Hepatocyte (in vitro differentiated cells): ENCODE measurements around the gene CTBP2.

Experiments used
- EZH2 ChIP-seq: fragments of 200-600 bp; sonication (generic); IDR thresholded peaks from 2 replicates; pipeline ENCODE4 v1.6.1; 2016; ENCODE audit warnings: antibody characterized with exemption, mild to moderate bottlenecking, borderline replicate concordance
- EZH2phosphoT487 ChIP-seq: fragments of 200-600 bp; sonication (generic); IDR thresholded peaks from one replicate; pipeline ENCODE4 v1.6.1; 2018; ENCODE audit warnings: antibody characterized with exemption, mild to moderate bottlenecking, low read depth, moderate library complexity; ENCODE audit not compliant: unreplicated experiment, severe bottlenecking
- TF ChIP-seq, protein P1 (sequence below): fragments of 200-600 bp; sonication (generic); IDR thresholded peaks from 2 replicates; pipeline ENCODE4 v1.5.1; 2016; ENCODE audit warnings: antibody characterized with exemption, mild to moderate bottlenecking; ENCODE audit not compliant: poor library complexity

DNA sequence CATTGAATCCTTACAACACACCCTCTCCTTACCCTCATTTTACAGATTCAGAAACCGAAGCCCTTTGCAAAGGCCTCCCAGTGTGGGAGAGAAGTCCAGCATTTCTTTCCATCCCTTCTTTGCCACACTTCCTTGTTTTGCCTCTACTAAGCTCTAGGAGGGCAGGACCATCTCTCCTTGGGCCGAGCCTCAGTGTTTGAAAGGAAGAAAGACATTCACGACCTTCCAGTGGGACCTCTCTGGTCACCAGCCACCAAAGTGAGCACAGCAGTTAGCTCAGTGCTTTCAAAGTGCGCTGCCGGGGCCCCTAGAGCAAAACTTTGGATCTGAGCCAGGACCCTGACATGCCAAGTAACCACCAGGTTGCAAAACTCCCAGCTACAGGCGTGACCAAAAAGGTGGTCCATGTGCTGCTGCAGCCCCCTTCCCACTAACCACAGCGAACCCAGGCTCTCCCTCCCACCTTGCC lies 12.4 kb downstream of the CTBP2 start:
- TF ChIP-seq, protein P1, sequence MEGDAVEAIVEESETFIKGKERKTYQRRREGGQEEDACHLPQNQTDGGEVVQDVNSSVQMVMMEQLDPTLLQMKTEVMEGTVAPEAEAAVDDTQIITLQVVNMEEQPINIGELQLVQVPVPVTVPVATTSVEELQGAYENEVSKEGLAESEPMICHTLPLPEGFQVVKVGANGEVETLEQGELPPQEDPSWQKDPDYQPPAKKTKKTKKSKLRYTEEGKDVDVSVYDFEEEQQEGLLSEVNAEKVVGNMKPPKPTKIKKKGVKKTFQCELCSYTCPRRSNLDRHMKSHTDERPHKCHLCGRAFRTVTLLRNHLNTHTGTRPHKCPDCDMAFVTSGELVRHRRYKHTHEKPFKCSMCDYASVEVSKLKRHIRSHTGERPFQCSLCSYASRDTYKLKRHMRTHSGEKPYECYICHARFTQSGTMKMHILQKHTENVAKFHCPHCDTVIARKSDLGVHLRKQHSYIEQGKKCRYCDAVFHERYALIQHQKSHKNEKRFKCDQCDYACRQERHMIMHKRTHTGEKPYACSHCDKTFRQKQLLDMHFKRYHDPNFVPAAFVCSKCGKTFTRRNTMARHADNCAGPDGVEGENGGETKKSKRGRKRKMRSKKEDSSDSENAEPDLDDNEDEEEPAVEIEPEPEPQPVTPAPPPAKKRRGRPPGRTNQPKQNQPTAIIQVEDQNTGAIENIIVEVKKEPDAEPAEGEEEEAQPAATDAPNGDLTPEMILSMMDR = no peak
- TF ChIP-seq EZH2 (no peak), EZH2phosphoT487 (no peak)
